DMS 273 treated with DMSO at 0.1 percent for 48 hours (cell line): ENCODE results near the gene BBS1.

ENCODE experiments used
- DNase-seq: peaks from one replicate; lab custom pipeline; 2025; lab: John Stamatoyannopoulos, UW

Gene BBS1

GRCh38 chr11:66549696-66550095, 39.3 kb downstream of the BBS1 start:
- DNase-seq = no peak

- DNase-seq = no peak
Measured at GRCh38 chr11:66550887-66551286, 40.5 kb downstream of the BBS1 start.

GRCh38 chr11:66554602-66555001, 44.2 kb downstream of the BBS1 start:
- DNase-seq = no peak

GRCh38 chr11:66555416-66555815, 45.0 kb downstream of the BBS1 start:
- no peak for DNase-seq

- DNase-seq = no peak
Measured at GRCh38 chr11:66556086-66556485, 45.7 kb downstream of the BBS1 start.

- DNase-seq = no peak
Measured at GRCh38 chr11:66557733-66558326, 47.4 kb downstream of the BBS1 start.

GRCh38 chr11:66559142-66559865, 48.9 kb downstream of the BBS1 start:
- DNase-seq = no peak

- DNase-seq = no peak
Measured at GRCh38 chr11:66559866-66560676, 49.6 kb downstream of the BBS1 start.

- peak; percentile 52 for DNase-seq
Measured at GRCh38 chr11:66561178-66561974, 50.9 kb downstream of the BBS1 start.

GRCh38 chr11:66561975-66562248, 51.5 kb downstream of the BBS1 start:
- no peak for DNase-seq

GRCh38 chr11:66562275-66562674, 51.8 kb downstream of the BBS1 start:
- no peak for DNase-seq

GRCh38 chr11:66562907-66563583, 52.6 kb downstream of the BBS1 start:
- no peak for DNase-seq

- DNase-seq = no peak
Measured at GRCh38 chr11:66563832-66564231, 53.4 kb downstream of the BBS1 start.

- DNase-seq = no peak
Measured at GRCh38 chr11:66564538-66564937, 54.1 kb downstream of the BBS1 start.

GRCh38 chr11:66564984-66565383, 54.5 kb downstream of the BBS1 start:
- no peak for DNase-seq

GRCh38 chr11:66566221-66566620, 55.8 kb downstream of the BBS1 start:
- no peak for DNase-seq

- no peak for DNase-seq
Measured at GRCh38 chr11:66567787-66568123, 57.3 kb downstream of the BBS1 start.

- peak; percentile 2 for DNase-seq
Measured at GRCh38 chr11:66568124-66568916, 57.9 kb downstream of the BBS1 start, which contains the start of gene CTSF. Gene CTSF (minus strand): TSS chr11:66568606. CDS start chr11:66568486, 120 bp downstream.

GRCh38 chr11:66569076-66569475, 58.6 kb downstream of the BBS1 start:
- no peak for DNase-seq

GRCh38 chr11:66570079-66570849, 59.8 kb downstream of the BBS1 start:
- no peak for DNase-seq
